Erythroblast (primary cell): ENCODE data around the gene LINGO3.

Source experiments
- GATA1 ChIP-seq: IDR thresholded peaks from 2 replicates; pipeline ENCODE4 v1.6.1; 2011; ENCODE audit warnings: low read depth, mild to moderate bottlenecking, control low read depth, low read length, moderate library complexity
- POLR2A ChIP-seq: IDR thresholded peaks from 2 replicates; pipeline ENCODE4 v1.6.1; 2011; ENCODE audit warnings: mild to moderate bottlenecking, low read length

DNA sequence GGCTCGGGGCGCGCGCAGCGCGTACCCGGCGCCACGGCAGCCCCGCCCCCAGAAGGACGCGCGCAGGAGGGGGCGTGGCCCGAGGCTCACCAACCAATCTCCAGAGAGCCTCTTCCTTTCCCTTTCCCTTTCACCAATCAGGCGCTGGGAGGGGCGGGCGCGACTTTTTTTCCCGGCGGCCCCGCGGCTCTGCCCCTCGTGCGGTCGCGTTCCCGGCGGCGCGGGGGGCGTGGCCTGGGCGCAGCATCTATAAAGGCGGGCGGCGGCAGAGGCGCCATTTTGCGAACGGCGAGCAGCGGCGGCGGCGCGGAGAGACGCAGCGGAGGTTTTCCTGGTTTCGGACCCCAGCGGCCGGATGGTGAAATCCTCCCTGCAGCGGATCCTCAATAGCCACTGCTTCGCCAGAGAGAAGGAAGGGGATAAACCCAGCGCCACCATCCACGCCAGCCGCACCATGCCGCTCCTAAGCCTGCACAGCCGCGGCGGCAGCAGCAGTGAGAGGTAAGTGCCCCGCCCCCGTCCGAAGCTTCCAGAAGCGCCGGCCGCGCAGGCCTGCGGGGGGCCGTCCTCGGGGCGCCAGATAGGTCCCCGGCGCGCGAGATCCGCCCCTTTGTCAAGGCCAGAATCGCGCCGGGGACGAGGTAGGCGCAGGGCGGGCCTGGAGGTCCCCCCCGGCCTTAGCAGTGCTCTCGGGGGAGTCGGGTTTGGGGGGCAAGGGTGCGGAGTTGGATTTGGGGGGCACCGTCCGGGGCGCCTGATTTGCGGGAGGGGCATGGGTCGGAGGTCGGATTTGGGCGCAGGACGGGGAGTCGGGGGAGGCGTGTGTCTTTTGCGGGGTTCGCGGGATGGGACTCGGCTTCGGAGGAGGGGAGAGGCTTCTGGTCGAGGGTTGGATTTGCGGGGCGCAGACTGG is 38.5 kb downstream of the LINGO3 start:
- peak; percentile 99 for TF ChIP-seq POLR2A
- TF ChIP-seq GATA1 = no peak
